Activated CD4-positive, alpha-beta T cell treated with anti-CD3 and anti-CD28 coated beads, Interleukin-2, amount 10 ng/mL, durations not matched to agents 7 days and 5 days (primary cell): ENCODE data around the gene ZIC5. TPM values are rescaled to one million over a fixed set of nuclear protein-coding genes. Genes with fewer than 3 reads are reported as not detected.

ENCODE experiments used
- CTCF ChIA-PET: fragments of 350-600 bp; sonication (Branson Sonifier 250); formaldehyde crosslinking; loops from one replicate; lab custom pipeline; 2021; ENCODE audit warnings: antibody characterized with exemption; lab: Charles Lee
- POLR2A ChIA-PET: fragments of 350-600 bp; sonication (Branson Sonifier 250); formaldehyde crosslinking; loops from one replicate; lab custom pipeline; 2021; ENCODE audit warnings: antibody characterized with exemption; lab: Charles Lee
- DNase-seq: peaks from one replicate; pipeline ENCODE4 v3.0.0-alpha.2; 2020
- H3K27ac Mint-ChIP-seq: one replicate; pipeline ENCODE4 v1.8.0; 2021; ENCODE audit warnings: mild to moderate bottlenecking, moderate library complexity, mixed read lengths
- H3K27me3 Mint-ChIP-seq: one replicate; pipeline ENCODE4 v1.8.0; 2021; ENCODE audit warnings: mixed read lengths
- H3K36me3 Mint-ChIP-seq: one replicate; pipeline ENCODE4 v1.8.0; 2021; ENCODE audit warnings: low read depth, mixed read lengths
- H3K4me1 Mint-ChIP-seq: one replicate; pipeline ENCODE4 v1.8.0; 2021; ENCODE audit warnings: mixed read lengths
- H3K4me3 Mint-ChIP-seq: one replicate; pipeline ENCODE4 v1.8.0; 2021; ENCODE audit warnings: mild to moderate bottlenecking, moderate library complexity, mixed read lengths
- H3K9me3 Mint-ChIP-seq: one replicate; pipeline ENCODE4 v1.8.0; 2021; ENCODE audit warnings: mixed read lengths
- total RNA-seq, 2 experiments: library from RNA; stranded (reverse); gene quantifications; one replicate each; pipeline ENCODE4 v1.2.3, GENCODE V29; 2021

ZIC5 gene
- total RNA-seq, 2 experiments from 2014 or later: not detected

DNA sequence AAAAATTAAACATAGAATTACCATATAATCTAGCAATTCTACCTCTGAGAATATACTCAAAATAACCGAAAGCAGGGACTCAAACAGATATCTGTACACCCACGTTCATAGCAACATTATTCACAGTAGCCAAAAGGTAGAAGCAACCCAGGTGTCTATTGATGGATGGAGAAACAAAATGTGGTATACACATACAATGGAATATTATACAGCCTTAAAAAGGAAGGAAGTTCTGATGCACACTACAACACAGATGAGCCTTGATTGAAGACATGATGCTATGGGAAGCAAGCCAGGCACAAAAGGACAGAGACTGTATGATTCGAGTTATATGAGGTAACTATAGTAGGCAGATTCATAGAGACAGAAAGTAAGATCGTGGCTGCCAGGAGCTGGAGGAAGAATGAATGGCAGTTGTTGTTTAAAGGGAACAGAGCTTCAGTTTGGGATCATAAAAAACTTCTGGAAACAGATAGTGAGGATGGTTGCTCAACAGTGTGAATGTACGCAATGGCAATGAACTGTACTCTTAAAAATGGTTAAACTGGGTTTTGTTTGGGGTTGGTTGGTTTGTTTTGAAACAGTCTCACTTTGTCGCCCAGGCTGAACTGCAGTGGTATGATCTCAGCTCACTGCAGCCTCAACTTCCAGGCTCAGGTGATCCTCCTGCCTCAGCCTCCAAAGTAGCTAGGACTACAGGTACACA, 47.5 kb downstream of the ZIC5 start:
- no peaks in the 10 kb centered on the region for H3K9me3 Mint-ChIP-seq

DNA sequence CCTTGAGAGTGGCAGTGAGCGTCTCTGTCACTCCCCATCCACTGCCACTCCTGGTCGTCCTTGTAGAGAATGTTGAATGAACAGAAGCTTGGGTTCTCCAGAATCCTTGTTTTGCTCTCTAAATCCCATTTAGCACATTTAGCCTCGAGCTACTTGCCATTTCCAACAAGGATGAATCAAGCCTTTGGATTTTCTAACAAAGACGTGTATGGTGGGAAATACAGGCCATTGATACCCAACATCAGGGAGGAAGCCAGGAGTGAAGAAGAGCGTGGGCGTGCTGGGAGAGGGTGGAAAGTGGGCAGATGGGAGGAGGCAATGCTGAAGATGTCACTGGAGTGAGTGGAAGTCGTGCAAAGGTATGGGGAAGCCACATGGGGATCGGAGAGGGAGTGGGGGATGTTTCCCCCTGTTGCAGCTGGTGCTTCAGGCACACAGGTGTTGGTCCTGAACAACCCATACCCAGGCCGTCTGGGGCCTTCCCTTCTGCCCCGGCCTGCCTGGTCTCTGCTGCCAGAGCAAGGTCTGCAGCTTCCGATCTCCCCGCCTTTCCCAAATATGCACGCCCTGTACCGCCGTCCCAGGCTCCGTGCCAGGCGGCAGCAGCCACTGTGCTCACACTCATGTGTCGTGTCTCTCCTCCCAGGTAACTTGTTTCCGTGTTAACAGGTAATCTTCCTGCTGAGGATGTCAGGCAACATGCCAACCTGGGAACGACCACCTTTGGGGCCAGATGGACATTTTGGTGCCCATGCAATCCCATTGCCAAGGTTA, 48.7 kb downstream of the ZIC5 start:
- Mint-ChIP-seq H3K4me1 (peaks cover 3% of the 10 kb centered on the region), H3K9me3 (no peaks in the 10 kb centered on the region), H3K36me3 (no peaks in the 10 kb centered on the region), H3K27ac (no peak overlapping the region), H3K27me3 (peaks cover 7% of the 10 kb centered on the region), H3K4me3 (no peak overlapping the region)
- DNase-seq: no peak
- POLR2A ChIA-PET: no interaction called here
- CTCF ChIA-PET: no interaction called here

More for the DNA sequence above, 47.5 kb downstream of the ZIC5 start:
- POLR2A ChIA-PET: no interaction called here
- Mint-ChIP-seq H3K27me3 (no peaks in the 10 kb centered on the region), H3K36me3 (no peaks in the 10 kb centered on the region), H3K4me1 (peaks cover 3% of the 10 kb centered on the region), H3K27ac (no peak overlapping the region), H3K4me3 (no peak overlapping the region)
- DNase-seq: no peak
- CTCF ChIA-PET: interaction anchor here (0.7 kb wide), 1 partner anchor 56 kb away, joined by 3 read pairs; no protein-coding TSS in a partner anchor

DNA sequence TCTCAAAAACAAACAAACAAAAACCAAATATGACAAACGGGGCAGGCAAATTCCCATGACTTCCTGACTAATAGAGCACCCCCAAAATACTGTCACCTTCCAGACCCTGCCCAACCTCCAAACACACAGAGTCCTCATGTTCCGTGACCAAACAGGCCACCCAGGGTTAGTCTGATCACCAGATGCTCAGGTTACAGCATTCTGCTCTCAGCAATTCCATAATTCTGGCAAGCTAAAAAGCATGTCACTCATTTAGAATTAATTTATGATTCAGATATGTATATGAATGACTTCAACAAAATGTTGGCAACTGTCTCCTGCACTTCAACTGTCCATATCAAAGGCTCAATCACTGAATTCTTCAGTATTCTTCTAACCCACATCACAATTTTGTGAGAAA, 52.4 kb downstream of the ZIC5 start:
- Mint-ChIP-seq H3K36me3 (no peaks in the 10 kb centered on the region), H3K27me3 (peaks cover 11% of the 10 kb centered on the region), H3K27ac (no peak overlapping the region), H3K9me3 (no peaks in the 10 kb centered on the region), H3K4me3 (no peak overlapping the region), H3K4me1 (peaks cover 16% of the 10 kb centered on the region)
- ChIA-PET CTCF (no interaction called here), POLR2A (no interaction called here)
- DNase-seq: no peak

DNA sequence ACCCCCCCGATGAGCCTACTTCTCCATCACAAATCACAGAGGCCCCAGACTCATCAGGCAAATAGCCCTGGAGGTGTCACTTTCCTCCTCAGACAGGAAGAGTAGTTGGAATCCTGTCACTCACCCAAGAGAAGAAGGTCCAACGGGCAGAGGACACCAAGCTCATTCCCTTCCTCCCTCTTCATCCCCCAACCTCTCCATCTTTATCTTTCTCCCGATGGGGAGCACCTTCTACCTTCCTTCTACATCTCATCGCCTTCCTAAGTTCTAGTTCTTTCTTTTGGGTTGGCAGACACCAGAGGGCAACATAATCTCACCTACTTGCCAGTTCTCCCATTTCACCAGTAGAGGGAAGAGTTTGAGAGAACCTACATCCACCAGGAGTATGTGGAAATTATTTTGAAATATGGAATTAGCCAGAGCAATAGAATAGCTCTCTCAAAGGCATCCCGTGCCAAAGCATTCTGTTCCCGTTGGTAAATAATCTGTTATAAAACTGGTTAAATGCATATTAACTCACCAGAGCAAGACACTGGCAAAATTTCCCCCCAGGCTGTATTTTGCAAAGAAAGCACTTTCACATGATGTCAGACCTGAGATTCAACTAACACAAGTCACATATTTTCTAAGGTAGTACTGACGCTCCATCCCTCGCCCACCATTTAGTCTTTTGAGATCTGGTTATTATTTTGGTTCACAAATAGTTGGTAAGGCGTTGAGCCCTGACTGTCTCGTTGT, 55.0 kb downstream of the ZIC5 start:
- ChIA-PET CTCF (interaction anchor here (0.7 to 2.3 kb wide), 7 partner anchors 9 to 598 kb away, joined by 3 to 10 read pairs (median 3); no protein-coding TSS in a partner anchor), POLR2A (no interaction called here)
- Mint-ChIP-seq H3K9me3 (no peaks in the 10 kb centered on the region), H3K4me1 (peaks cover 33% of the 10 kb centered on the region), H3K27ac (no peak overlapping the region), H3K4me3 (no peak overlapping the region), H3K36me3 (peaks cover 4% of the 10 kb centered on the region), H3K27me3 (peaks cover 12% of the 10 kb centered on the region)
- DNase-seq: peak; percentile 33

DNA sequence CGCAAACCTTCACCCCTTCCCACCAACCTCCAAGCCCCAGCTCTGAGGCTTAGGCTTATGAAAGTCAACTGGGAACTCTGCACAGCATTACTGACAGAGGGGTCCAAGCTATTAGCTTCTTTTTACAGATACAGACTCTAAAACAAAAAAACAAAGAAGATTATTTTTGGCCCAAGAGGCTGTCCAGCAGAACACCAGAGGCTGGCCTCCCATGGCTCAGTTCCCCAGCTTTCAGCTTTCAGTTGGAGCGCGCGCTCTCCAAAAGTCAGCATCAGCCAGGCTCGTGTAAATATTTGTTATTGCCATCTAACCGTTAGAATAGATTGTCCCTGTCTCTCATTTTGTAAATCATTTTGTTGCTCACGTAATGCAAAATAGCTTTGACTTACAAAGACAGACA, 58.4 kb downstream of the ZIC5 start:
- peaks cover 4% of the 10 kb centered on the region for H3K36me3 Mint-ChIP-seq
- POLR2A ChIA-PET: no interaction called here
- CTCF ChIA-PET: interaction anchor here (0.6 to 2.1 kb wide), 4 partner anchors 12 to 257 kb away, joined by 3 to 11 read pairs (median 4); no protein-coding TSS in a partner anchor
- peaks cover 43% of the 10 kb centered on the region for H3K4me1 Mint-ChIP-seq
- no peak overlapping the region for H3K4me3 Mint-ChIP-seq
- no peak overlapping the region for H3K27ac Mint-ChIP-seq
- H3K9me3 Mint-ChIP-seq: no peaks in the 10 kb centered on the region
- no peak for DNase-seq
- H3K27me3 Mint-ChIP-seq: peaks cover 21% of the 10 kb centered on the region

Other genes starting within 250 kb of the ZIC5 start
- not detected for gene ZIC2, start 10.0 kb upstream of the ZIC5 start, total RNA-seq
- 1 to 10 TPM; 8.6 to 8.9 TPM for gene PCCA, start 117.3 kb upstream of the ZIC5 start, total RNA-seq